Ovary (tissue), 9 donors: Measurements from ENCODE around the gene MAPK8IP2. TPM values are rescaled to one million over a fixed set of nuclear protein-coding genes. Genes with fewer than 3 reads are reported as not detected.
A peak's percentile ranks its signal among the peaks of the same experiment; 100 is the strongest.

Experiments
- DNase-seq, 5 donors: peaks; one replicate each; pipeline ENCODE4 v3.0.0-alpha.2; 2019 to 2020
- H3K27ac ChIP-seq, 2 donors: fragments of 200-600 bp; one replicate each; pipeline versions ENCODE4 v1.5.1 to v1.8.0; 2019 to 2022
- H3K27me3 ChIP-seq: fragments of 200-600 bp; one replicate; pipeline ENCODE4 v1.8.0; 2022
- H3K36me3 ChIP-seq: fragments of 200-600 bp; sonication (generic); one replicate; pipeline ENCODE4 v1.5.1; 2019
- H3K4me1 ChIP-seq: one replicate; pipeline ENCODE4 v1.8.1; 2013; ENCODE audit warnings: mild to moderate bottlenecking, moderate library complexity; ENCODE audit not compliant: insufficient read depth
- H3K4me3 ChIP-seq: fragments of 200-600 bp; sonication (generic); one replicate; pipeline ENCODE4 v1.5.1; 2017
- H3K9me3 ChIP-seq, 2 donors: fragments of 200-600 bp in 1 of 2; sonication (generic) in 1 of 2; one replicate each; pipeline versions ENCODE4 v1.5.1 to v1.8.1; 2013 to 2019; ENCODE audit warnings: mild to moderate bottlenecking in 1 of 2, moderate library complexity in 1 of 2
- CTCF ChIP-seq, 3 donors: fragments of 450-650 bp in 2 of 3; fragments of 200-600 bp in 1 of 3; IDR thresholded peaks; one replicate each; pipeline versions ENCODE4 v1.5.1 to v1.8.0; 2016 to 2022; ENCODE audit warnings: antibody characterized with exemption in 3 of 3, mild to moderate bottlenecking in 1 of 3
- EP300 ChIP-seq: sonication (generic); formaldehyde crosslinking; IDR thresholded peaks from one replicate; pipeline ENCODE4 v1.6.1; 2017; ENCODE audit warnings: antibody characterized with exemption
- POLR2A ChIP-seq: fragments of 450-650 bp; IDR thresholded peaks from one replicate; pipeline ENCODE4 v1.6.1; 2017; ENCODE audit warnings: antibody characterized with exemption, mild to moderate bottlenecking, moderate library complexity
- WGBS, 3 donors: extraction: QIAGEN DNeasy Blood & Tissue Kit in 1 of 3; methylation state at CpG; one replicate each; pipeline versions ENCODE4 v1.1.5 to v1.1.7; 2013 to 2017; 5-methylcytosine and 5-hydroxymethylcytosine counted together
- intact Hi-C, 4 donors: fragments of 100-400 bp; cut with DNase I; formaldehyde crosslinking; loops; one replicate each; pipeline versions ENCODE4 v1.11.0 to v1.15.1; 2022 to 2023
- polyA plus RNA-seq, 2 donors: library from polyadenylated mRNA; stranded (reverse); fragments of 200-250 nt in 1 of 2; fragments of 350-450 nt in 1 of 2; fragmentation: Illumina TruSeq in 1 of 2; extraction: RNeasy Lipid Tissue Mini Kit (QIAGEN cat#74804) in 1 of 2; gene quantifications; one replicate each; pipeline ENCODE4 v1.2.3, GENCODE V29; 2013 to 2014
- total RNA-seq, 7 donors: library from RNA; depleted of rRNA in 2 of 7; stranded (reverse); fragments of >200 nt in 2 of 7; fragmentation: NEBNext Ultra II Directional in 3 of 7; extraction: Animal tissue kit (Norgen Biotek cat#: 25700) in 3 of 7; gene quantifications; one replicate each; pipeline versions ENCODE4 v1.1.0 to v1.2.4, GENCODE V29; 2016 to 2023
- donor health status: DM: no; HTN: no; CAD: no; lungs with moderate emphysema.
- donor health status: DM: no; HTN: no; CAD: no.
- donor health status: Bipolar disorder and iron deficiency.
- donor health status: DM: yes; HTN: yes; CAD: no.
- donor health status: DM: no; HTN: no; CAD: no.
- donor health status: DM: yes; HTN: yes; CAD: no.

The MAPK8IP2 gene
- total and polyA plus RNA-seq, 9 donors: 1.1 to 28.4 (median 9.4) TPM

GRCh38 chr22:50599816-50600455, 657 bp upstream of the MAPK8IP2 start:
- H3K36me3 ChIP-seq: no peaks in the 10 kb centered on the region
- peaks cover 2% of the 10 kb centered on the region for H3K4me1 ChIP-seq
- no peaks in the 10 kb centered on the region for H3K9me3 ChIP-seq
- no peaks in the 10 kb centered on the region for H3K27me3 ChIP-seq
- TF ChIP-seq CTCF (IDR thresholded peaks at IDR 0.05): no peak
- TF ChIP-seq EP300: no peak
- no peak for TF ChIP-seq POLR2A
- H3K27ac ChIP-seq: no peak overlapping the region
- peak overlapping the region; percentile 39 for H3K4me3 ChIP-seq
- intact Hi-C loops: no loop called here
- 11 to 15% (median 14%) methylated on average over 45 to 52 of the region's 52 CpGs for WGBS, 3 donors
- DNase-seq: peak; percentile 61 to 84 (median 79)

GRCh38 chr22:50600967-50601668, 525 bp downstream of the MAPK8IP2 start:
- Histone ChIP-seq H3K4me1 (peaks cover 2% of the 10 kb centered on the region), H3K27ac (no peak overlapping the region), H3K27me3 (no peaks in the 10 kb centered on the region), H3K9me3 (no peaks in the 10 kb centered on the region), H3K36me3 (no peaks in the 10 kb centered on the region), H3K4me3 (peak overlapping the region; percentile 39)
- peak in 4 of 5 donors; percentile 54 to 78 (median 58) for DNase-seq
- intact Hi-C loops: no loop called here
- 5 to 31% (median 6%) methylated on average over 11 to 52 of the region's 52 CpGs for WGBS, 3 donors
- TF ChIP-seq CTCF (IDR thresholded peaks at IDR 0.05) (no peak), EP300 (no peak), POLR2A (no peak)

GRCh38 chr22:50601669-50602337, 1.2 kb downstream of the MAPK8IP2 start:
- no peaks in the 10 kb centered on the region for H3K9me3 ChIP-seq
- H3K27me3 ChIP-seq: no peaks in the 10 kb centered on the region
- 60 to 62% (median 60%) methylated on average over 12 of the region's 12 CpGs for WGBS, 3 donors
- TF ChIP-seq POLR2A: no peak
- H3K36me3 ChIP-seq: no peaks in the 10 kb centered on the region
- H3K4me3 ChIP-seq: no peak overlapping the region
- no peak overlapping the region for H3K27ac ChIP-seq
- intact Hi-C loops: no loop called here
- peaks cover 2% of the 10 kb centered on the region for H3K4me1 ChIP-seq
- DNase-seq: no peak

GRCh38 chr22:50602338-50602700, 1.7 kb downstream of the MAPK8IP2 start:
- intact Hi-C loops: no loop called here
- TF ChIP-seq POLR2A (no peak), EP300 (no peak), CTCF (IDR thresholded peaks at IDR 0.05) (no peak)
- no peaks in the 10 kb centered on the region for H3K27me3 ChIP-seq
- H3K4me3 ChIP-seq: no peak overlapping the region
- no peaks in the 10 kb centered on the region for H3K36me3 ChIP-seq
- WGBS, 3 donors: 54 to 62% (median 60%) methylated on average over 2 of the region's 2 CpGs
- H3K4me1 ChIP-seq: peaks cover 2% of the 10 kb centered on the region
- no peaks in the 10 kb centered on the region for H3K9me3 ChIP-seq
- no peak for DNase-seq
- no peak overlapping the region for H3K27ac ChIP-seq
